ENCODE results near the gene CCDC28B. TPM values are rescaled to one million over a fixed set of nuclear protein-coding genes. Genes with fewer than 3 reads are reported as not detected.

The CCDC28B gene
- total and polyA plus RNA-seq, 2 experiments from 2014 or later = 68.7 to 99.7 TPM

GRCh38 chr1:32180186-32181060 lies 20.0 kb upstream of the CCDC28B start:
- H3K36me3 ChIP-seq = peaks cover 14% of the 10 kb centered on the region
- peaks cover 14% of the 10 kb centered on the region for H3K4me1 ChIP-seq (ENCODE audit: low read depth)
- DNase-seq (ENCODE audit: low read depth in 1 of 2, low spot score in 1 of 2) = peak; percentile 50 to 68
- H3K27me3 ChIP-seq = no peaks in the 10 kb centered on the region
- H3K27ac ChIP-seq = peak overlapping the region; percentile 91
- no peaks in the 10 kb centered on the region for H3K9me3 ChIP-seq (ENCODE audit: low read depth)
- TF ChIP-seq, protein P1, sequence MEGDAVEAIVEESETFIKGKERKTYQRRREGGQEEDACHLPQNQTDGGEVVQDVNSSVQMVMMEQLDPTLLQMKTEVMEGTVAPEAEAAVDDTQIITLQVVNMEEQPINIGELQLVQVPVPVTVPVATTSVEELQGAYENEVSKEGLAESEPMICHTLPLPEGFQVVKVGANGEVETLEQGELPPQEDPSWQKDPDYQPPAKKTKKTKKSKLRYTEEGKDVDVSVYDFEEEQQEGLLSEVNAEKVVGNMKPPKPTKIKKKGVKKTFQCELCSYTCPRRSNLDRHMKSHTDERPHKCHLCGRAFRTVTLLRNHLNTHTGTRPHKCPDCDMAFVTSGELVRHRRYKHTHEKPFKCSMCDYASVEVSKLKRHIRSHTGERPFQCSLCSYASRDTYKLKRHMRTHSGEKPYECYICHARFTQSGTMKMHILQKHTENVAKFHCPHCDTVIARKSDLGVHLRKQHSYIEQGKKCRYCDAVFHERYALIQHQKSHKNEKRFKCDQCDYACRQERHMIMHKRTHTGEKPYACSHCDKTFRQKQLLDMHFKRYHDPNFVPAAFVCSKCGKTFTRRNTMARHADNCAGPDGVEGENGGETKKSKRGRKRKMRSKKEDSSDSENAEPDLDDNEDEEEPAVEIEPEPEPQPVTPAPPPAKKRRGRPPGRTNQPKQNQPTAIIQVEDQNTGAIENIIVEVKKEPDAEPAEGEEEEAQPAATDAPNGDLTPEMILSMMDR (IDR thresholded peaks at IDR 0.05; ENCODE audit: low read depth, low read length) = peak; percentile 0
- peak overlapping the region; percentile 62 for H3K4me3 ChIP-seq

DNA sequence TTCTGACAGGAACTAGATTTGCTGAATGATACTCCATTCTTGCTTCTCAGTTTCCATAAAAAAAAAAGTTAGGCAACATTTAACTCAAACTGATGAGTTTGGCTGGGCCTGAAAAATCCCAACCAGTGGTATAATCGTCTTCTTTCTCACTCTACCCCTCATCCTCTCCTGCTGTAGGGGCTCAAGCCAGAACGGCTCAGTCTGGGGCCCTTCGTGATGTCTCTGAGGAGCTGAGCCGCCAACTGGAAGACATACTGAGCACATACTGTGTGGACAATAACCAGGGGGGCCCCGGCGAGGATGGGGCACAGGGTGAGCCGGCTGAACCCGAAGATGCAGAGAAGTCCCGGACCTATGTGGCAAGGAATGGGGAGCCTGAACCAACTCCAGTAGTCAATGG lies 19.3 kb upstream of the CCDC28B start:
- Histone ChIP-seq H3K27ac (peak overlapping the region; percentile 91), H3K36me3 (peaks cover 14% of the 10 kb centered on the region)
- TF ChIP-seq, protein P1 (IDR thresholded peaks at IDR 0.05; ENCODE audit: low read depth, low read length) = no peak

GRCh38 chr1:32181563-32181962 lies 18.8 kb upstream of the CCDC28B start:
- H3K4me1 ChIP-seq (ENCODE audit: low read depth) = peaks cover 14% of the 10 kb centered on the region
- TF ChIP-seq, protein P1 (IDR thresholded peaks at IDR 0.05; ENCODE audit: low read depth, low read length) = no peak
- no peaks in the 10 kb centered on the region for H3K27me3 ChIP-seq
- no peak for DNase-seq (ENCODE audit: low read depth in 1 of 2, low spot score in 1 of 2)
- H3K4me3 ChIP-seq = no peak overlapping the region
- H3K36me3 ChIP-seq = peaks cover 14% of the 10 kb centered on the region
- no peak overlapping the region for H3K27ac ChIP-seq
- no peaks in the 10 kb centered on the region for H3K9me3 ChIP-seq (ENCODE audit: low read depth)

More for the DNA sequence above, 19.3 kb upstream of the CCDC28B start:
- Histone ChIP-seq H3K9me3 (ENCODE audit: low read depth) (no peaks in the 10 kb centered on the region), H3K27me3 (no peaks in the 10 kb centered on the region), H3K4me3 (peak overlapping the region; percentile 62), H3K4me1 (ENCODE audit: low read depth) (peaks cover 14% of the 10 kb centered on the region)
- DNase-seq (ENCODE audit: low read depth in 1 of 2, low spot score in 1 of 2) = no peak

DNA sequence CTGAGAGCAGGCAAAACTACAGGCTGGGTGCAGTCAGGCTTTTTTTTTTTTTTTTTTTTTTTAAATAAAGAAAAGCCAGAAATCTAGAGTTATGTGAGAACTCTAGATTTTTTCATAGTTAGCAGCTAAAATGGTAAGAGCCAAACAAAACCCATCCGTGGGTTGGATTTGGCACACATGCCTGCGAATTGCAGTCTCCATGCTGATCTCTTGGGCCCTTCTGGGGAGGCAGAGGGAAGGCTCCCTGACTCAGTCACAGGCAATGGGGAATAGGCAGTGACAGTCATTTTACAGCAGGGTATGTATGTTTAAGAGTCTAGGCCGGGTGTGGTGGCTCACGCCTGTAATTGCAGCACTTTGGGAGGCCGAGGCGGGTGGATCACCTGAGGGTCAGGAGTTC lies 18.3 kb upstream of the CCDC28B start:
- no peak overlapping the region for H3K4me3 ChIP-seq
- H3K27me3 ChIP-seq = no peaks in the 10 kb centered on the region
- H3K36me3 ChIP-seq = peaks cover 18% of the 10 kb centered on the region
- no peaks in the 10 kb centered on the region for H3K9me3 ChIP-seq (ENCODE audit: low read depth)
- peaks cover 14% of the 10 kb centered on the region for H3K4me1 ChIP-seq (ENCODE audit: low read depth)
- TF ChIP-seq, protein P1 (IDR thresholded peaks at IDR 0.05; ENCODE audit: low read depth, low read length) = no peak
- no peak for DNase-seq (ENCODE audit: low read depth in 1 of 2, low spot score in 1 of 2)
- H3K27ac ChIP-seq = no peak overlapping the region

DNA sequence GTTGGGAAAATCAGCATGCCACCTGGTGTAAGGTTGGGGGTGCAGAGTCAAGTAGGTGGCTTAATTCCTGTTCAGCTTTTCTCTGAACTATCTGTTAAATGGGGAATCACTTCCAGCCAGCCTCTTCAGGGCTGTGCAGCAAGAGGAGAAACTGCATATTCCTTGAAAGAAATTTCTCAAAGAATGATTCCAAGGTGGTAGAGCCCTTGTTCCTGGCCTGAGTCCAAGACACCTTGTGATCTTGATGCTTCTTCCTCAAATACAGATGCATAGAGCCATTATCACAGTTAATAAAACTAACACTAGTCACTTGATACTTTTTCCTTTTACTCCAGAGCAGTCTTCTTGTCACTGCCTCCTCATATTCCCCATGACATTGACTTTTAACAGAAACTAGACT lies 15.7 kb upstream of the CCDC28B start:
- no peaks in the 10 kb centered on the region for H3K27me3 ChIP-seq
- TF ChIP-seq, protein P1 (IDR thresholded peaks at IDR 0.05; ENCODE audit: low read depth, low read length) = no peak
- peaks cover 43% of the 10 kb centered on the region for H3K36me3 ChIP-seq
- H3K4me1 ChIP-seq (ENCODE audit: low read depth) = peaks cover 11% of the 10 kb centered on the region
- H3K27ac ChIP-seq = no peak overlapping the region
- no peak for DNase-seq (ENCODE audit: low read depth in 1 of 2, low spot score in 1 of 2)
- no peaks in the 10 kb centered on the region for H3K9me3 ChIP-seq (ENCODE audit: low read depth)
- no peak overlapping the region for H3K4me3 ChIP-seq
